Panc1 (cell line): ENCODE data around the gene NEK8. TPM values are rescaled to one million over a fixed set of nuclear protein-coding genes. Genes with fewer than 3 reads are reported as not detected.
A peak's percentile ranks its signal among the peaks of the same experiment; 100 is the strongest.

Experiments
- ATAC-seq: fragments of 200-7000 bp; cut with Tn5 transposase; 2 replicates; pipeline ENCODE4 v1.9.1; 2020; ENCODE audit warnings: mild to moderate bottlenecking, moderate library complexity
- BruUV-seq: library from RNA; stranded (reverse); fragments of 400-500 nt; replicated peaks from 2 replicates; lab custom pipeline; 2021; lab: Mats Ljungman, UMichigan
- CTCF ChIA-PET: fragments of 300-600 bp; sonication (Branson Sonifier 250); formaldehyde crosslinking; loops from one replicate; lab custom pipeline; 2022; ENCODE audit warnings: antibody characterized with exemption; lab: Charles Lee
- POLR2A ChIA-PET: fragments of 300-600 bp; sonication (Branson Sonifier 250); formaldehyde crosslinking; loops from one replicate; lab custom pipeline; 2022; ENCODE audit warnings: antibody characterized with exemption; lab: Charles Lee
- DNase-seq: peaks from one replicate; pipeline ENCODE4 v3.0.0-alpha.2; 2010; ENCODE audit warnings: low read depth, low spot score
- H3K27ac ChIP-seq: 2 replicates; pipeline ENCODE4 v1.5.1; 2011; ENCODE audit warnings: mild to moderate bottlenecking, low read length, inconsistent platforms
- H3K27me3 ChIP-seq: fragments of 200-500 bp; sonication (Bioruptor generic); 2 replicates; pipeline ENCODE4 v1.6.0; 2014; ENCODE audit warnings: low read length, inconsistent platforms; ENCODE audit not compliant: control insufficient read depth, insufficient read depth
- H3K36me3 ChIP-seq: fragments of 200-500 bp; sonication (Bioruptor generic); 2 replicates; pipeline ENCODE4 v1.5.1; 2014; ENCODE audit warnings: inconsistent platforms, mild to moderate bottlenecking, low read length, moderate library complexity; ENCODE audit not compliant: control insufficient read depth, insufficient read depth
- H3K4me1 ChIP-seq: 2 replicates; pipeline ENCODE4 v1.5.1; 2011; ENCODE audit warnings: inconsistent platforms, mild to moderate bottlenecking, low read length, moderate library complexity; ENCODE audit not compliant: control insufficient read depth, insufficient read depth
- H3K4me3 ChIP-seq, 2 experiments: 2 replicates each; pipeline ENCODE4 v1.5.1; 2011 to 2012; ENCODE audit warnings: low read depth in 2 of 2, low read length in 2 of 2, mild to moderate bottlenecking in 2 of 2, inconsistent platforms in 1 of 2, moderate library complexity in 1 of 2
- H3K9me3 ChIP-seq: fragments of 200-500 bp; sonication (Bioruptor generic); 2 replicates; pipeline ENCODE4 v1.5.1; 2014; ENCODE audit warnings: low read depth, mild to moderate bottlenecking, inconsistent platforms, low read length, moderate library complexity; ENCODE audit not compliant: control insufficient read depth, insufficient read depth
- POLR2AphosphoS5 ChIP-seq: IDR thresholded peaks from 2 replicates; pipeline ENCODE4 v1.6.1; 2012; ENCODE audit warnings: mild to moderate bottlenecking, low read depth, low read length, moderate library complexity
- SIN3A ChIP-seq: IDR thresholded peaks from 2 replicates; pipeline ENCODE4 v1.6.1; 2012; ENCODE audit warnings: low read depth, mild to moderate bottlenecking, low read length, moderate library complexity, borderline replicate concordance; ENCODE audit not compliant: insufficient read depth
- TCF7L2 ChIP-seq: IDR thresholded peaks from 2 replicates; pipeline ENCODE4 v1.6.1; 2011; ENCODE audit warnings: mild to moderate bottlenecking, low read depth, low read length, inconsistent platforms
- in situ Hi-C: cut with HindIII; loops from 2 replicates; pipeline ENCODE4 v1.10.0; 2016; ENCODE audit warnings: low sequenced_read_pairs, low pct_unique_long_range_greater_than_20kb
- intact Hi-C: fragments of 100-400 bp; cut with micrococcal nuclease; formaldehyde crosslinking; loops from one replicate; pipeline ENCODE4 v1.10.0; 2022; ENCODE audit not compliant: unreplicated experiment
- total RNA-seq: library from RNA; stranded (reverse); gene quantifications from one replicate; pipeline ENCODE4 v1.2.1, GENCODE V29; 2021; ENCODE audit not compliant: unreplicated experiment
- TF ChIP-seq, protein P1 (sequence below): fragments of 450-650 bp; IDR thresholded peaks from 2 replicates; pipeline ENCODE4 v1.5.1; 2017; ENCODE audit warnings: mild to moderate bottlenecking
- TF ChIP-seq, protein P2 (sequence below), 2 experiments: IDR thresholded peaks; 2 replicates each; pipeline ENCODE4 v1.6.1; 2011 to 2012; ENCODE audit warnings: low read depth in 2 of 2, control low read depth in 1 of 2, low read length in 1 of 2, mild to moderate bottlenecking in 1 of 2, moderate library complexity in 1 of 2; ENCODE audit not compliant: insufficient read depth in 1 of 2

The NEK8 gene
- total RNA-seq, 1 experiment from 2014 or later, result 11.9 TPM

DNA sequence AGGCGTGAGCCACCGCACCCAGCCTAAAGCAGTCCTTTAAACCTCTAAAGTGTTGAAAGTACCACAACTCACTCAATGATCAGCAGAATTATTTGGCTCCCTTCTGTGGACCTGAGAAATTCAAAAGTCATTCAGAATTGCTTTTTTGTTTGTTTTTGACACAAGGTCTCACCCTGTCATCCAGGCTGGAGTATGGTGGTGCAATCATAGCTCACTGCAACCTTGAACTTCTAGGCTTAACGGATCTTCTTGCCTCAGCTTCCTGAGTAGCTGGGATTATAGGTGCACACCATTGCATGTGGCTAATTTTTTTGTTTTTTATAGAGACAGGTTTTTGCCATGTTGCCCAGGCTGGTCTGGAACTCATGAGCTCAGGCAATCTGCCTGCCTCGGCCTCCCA, 59.5 kb downstream of the NEK8 start:
- in situ Hi-C loops (no loop called here), intact Hi-C loops (no loop called here)
- no peak overlapping the region for H3K27ac ChIP-seq
- DNase-seq (no peak), ATAC-seq (no peak)
- H3K4me1 ChIP-seq, result no peaks in the 10 kb centered on the region
- no peaks in the 10 kb centered on the region for H3K9me3 ChIP-seq
- BruUV-seq, result TSS peak; percentile 21
- TF ChIP-seq TCF7L2 (no peak), SIN3A (no peak), POLR2AphosphoS5 (no peak)
- TF ChIP-seq, protein P1, sequence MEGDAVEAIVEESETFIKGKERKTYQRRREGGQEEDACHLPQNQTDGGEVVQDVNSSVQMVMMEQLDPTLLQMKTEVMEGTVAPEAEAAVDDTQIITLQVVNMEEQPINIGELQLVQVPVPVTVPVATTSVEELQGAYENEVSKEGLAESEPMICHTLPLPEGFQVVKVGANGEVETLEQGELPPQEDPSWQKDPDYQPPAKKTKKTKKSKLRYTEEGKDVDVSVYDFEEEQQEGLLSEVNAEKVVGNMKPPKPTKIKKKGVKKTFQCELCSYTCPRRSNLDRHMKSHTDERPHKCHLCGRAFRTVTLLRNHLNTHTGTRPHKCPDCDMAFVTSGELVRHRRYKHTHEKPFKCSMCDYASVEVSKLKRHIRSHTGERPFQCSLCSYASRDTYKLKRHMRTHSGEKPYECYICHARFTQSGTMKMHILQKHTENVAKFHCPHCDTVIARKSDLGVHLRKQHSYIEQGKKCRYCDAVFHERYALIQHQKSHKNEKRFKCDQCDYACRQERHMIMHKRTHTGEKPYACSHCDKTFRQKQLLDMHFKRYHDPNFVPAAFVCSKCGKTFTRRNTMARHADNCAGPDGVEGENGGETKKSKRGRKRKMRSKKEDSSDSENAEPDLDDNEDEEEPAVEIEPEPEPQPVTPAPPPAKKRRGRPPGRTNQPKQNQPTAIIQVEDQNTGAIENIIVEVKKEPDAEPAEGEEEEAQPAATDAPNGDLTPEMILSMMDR, result no peak
- TF ChIP-seq, protein P2, sequence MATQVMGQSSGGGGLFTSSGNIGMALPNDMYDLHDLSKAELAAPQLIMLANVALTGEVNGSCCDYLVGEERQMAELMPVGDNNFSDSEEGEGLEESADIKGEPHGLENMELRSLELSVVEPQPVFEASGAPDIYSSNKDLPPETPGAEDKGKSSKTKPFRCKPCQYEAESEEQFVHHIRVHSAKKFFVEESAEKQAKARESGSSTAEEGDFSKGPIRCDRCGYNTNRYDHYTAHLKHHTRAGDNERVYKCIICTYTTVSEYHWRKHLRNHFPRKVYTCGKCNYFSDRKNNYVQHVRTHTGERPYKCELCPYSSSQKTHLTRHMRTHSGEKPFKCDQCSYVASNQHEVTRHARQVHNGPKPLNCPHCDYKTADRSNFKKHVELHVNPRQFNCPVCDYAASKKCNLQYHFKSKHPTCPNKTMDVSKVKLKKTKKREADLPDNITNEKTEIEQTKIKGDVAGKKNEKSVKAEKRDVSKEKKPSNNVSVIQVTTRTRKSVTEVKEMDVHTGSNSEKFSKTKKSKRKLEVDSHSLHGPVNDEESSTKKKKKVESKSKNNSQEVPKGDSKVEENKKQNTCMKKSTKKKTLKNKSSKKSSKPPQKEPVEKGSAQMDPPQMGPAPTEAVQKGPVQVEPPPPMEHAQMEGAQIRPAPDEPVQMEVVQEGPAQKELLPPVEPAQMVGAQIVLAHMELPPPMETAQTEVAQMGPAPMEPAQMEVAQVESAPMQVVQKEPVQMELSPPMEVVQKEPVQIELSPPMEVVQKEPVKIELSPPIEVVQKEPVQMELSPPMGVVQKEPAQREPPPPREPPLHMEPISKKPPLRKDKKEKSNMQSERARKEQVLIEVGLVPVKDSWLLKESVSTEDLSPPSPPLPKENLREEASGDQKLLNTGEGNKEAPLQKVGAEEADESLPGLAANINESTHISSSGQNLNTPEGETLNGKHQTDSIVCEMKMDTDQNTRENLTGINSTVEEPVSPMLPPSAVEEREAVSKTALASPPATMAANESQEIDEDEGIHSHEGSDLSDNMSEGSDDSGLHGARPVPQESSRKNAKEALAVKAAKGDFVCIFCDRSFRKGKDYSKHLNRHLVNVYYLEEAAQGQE (IDR thresholded peaks at IDR 0.05; ENCODE audit: insufficient read depth in 1 of 2, low read depth in 2 of 2, low read length in 1 of 2), result no peak
- H3K36me3 ChIP-seq, result no peaks in the 10 kb centered on the region
- ChIA-PET CTCF (no interaction called here), POLR2A (no interaction called here)
- no peaks in the 10 kb centered on the region for H3K27me3 ChIP-seq
- no peak overlapping the region for H3K4me3 ChIP-seq

Other genes with a start within 250 kb of the NEK8 start
- not detected for gene FOXN1, start 222.4 kb upstream of the NEK8 start, total RNA-seq
- gene UNC119, start 176.2 kb upstream of the NEK8 start, total RNA-seq, result 44.7 TPM
- 78.8 TPM for gene PIGS, start 157.3 kb upstream of the NEK8 start, total RNA-seq
- gene ALDOC, start 151.9 kb upstream of the NEK8 start, total RNA-seq, result 13.4 TPM
- gene SPAG5, start 129.8 kb upstream of the NEK8 start, total RNA-seq, result 152 TPM
- 17.2 TPM for gene RSKR, start 114.6 kb upstream of the NEK8 start, total RNA-seq
- gene BLTP2, start 83.6 kb upstream of the NEK8 start, total RNA-seq, result 271 TPM
- gene SDF2, start 66.9 kb upstream of the NEK8 start, total RNA-seq, result 72.1 TPM
- 108 TPM for gene SUPT6H, start 66.6 kb upstream of the NEK8 start, total RNA-seq
- gene PROCA1, start 16.9 kb upstream of the NEK8 start, total RNA-seq, result 4.9 TPM
- gene RAB34, start 10.9 kb upstream of the NEK8 start, total RNA-seq, result 284 TPM
- gene RPL23A, start 8.8 kb upstream of the NEK8 start, total RNA-seq, result 1,475 TPM
- gene TLCD1, start 2.6 kb upstream of the NEK8 start, total RNA-seq, result 55.7 TPM
- 108 TPM for gene TRAF4, start 15.2 kb downstream of the NEK8 start, total RNA-seq
- 38.5 TPM for gene FAM222B, start 114.0 kb downstream of the NEK8 start, total RNA-seq
- 74.2 TPM for gene ERAL1, start 126.2 kb downstream of the NEK8 start, total RNA-seq
- gene FLOT2, start 168.9 kb downstream of the NEK8 start, total RNA-seq, result 110 TPM
- gene DHRS13, start 174.3 kb downstream of the NEK8 start, total RNA-seq, result 5.2 TPM
- 79.1 TPM for gene PHF12, start 222.7 kb downstream of the NEK8 start, total RNA-seq